GM18873 (cell line): ENCODE measurements around the gene SEC14L1.
"Not testable (repeated sequence)": the region's sequence is repeated elsewhere in the genome, so short reads cannot be mapped to it uniquely, and the experiment has no call there.

Experiments
- ATAC-seq: cut with Tn5 transposase; IDR thresholded peaks from one replicate; pipeline ENCODE4 v1.9.1; 2021; ENCODE audit warnings: mild to moderate bottlenecking, moderate library complexity, moderate number of reproducible peaks; ENCODE audit not compliant: unreplicated experiment, low FRiP score

Gene SEC14L1

GRCh38 chr17:77140878-77141767, at the start of gene SEC14L1:
Gene SEC14L1, plus strand, starts transcription at chr17:77140969. Its CDS starts 2,628 bp downstream, at chr17:77143597.
- peak; percentile 10 for ATAC-seq

- ATAC-seq, result no peak
Observed at GRCh38 chr17:77092025-77092424, 48.7 kb upstream of the SEC14L1 start.

- no peak for ATAC-seq
Observed at GRCh38 chr17:77095461-77095860, 45.3 kb upstream of the SEC14L1 start.

- no peak for ATAC-seq
Observed at GRCh38 chr17:77096570-77097214, 44.1 kb upstream of the SEC14L1 start.

DNA sequence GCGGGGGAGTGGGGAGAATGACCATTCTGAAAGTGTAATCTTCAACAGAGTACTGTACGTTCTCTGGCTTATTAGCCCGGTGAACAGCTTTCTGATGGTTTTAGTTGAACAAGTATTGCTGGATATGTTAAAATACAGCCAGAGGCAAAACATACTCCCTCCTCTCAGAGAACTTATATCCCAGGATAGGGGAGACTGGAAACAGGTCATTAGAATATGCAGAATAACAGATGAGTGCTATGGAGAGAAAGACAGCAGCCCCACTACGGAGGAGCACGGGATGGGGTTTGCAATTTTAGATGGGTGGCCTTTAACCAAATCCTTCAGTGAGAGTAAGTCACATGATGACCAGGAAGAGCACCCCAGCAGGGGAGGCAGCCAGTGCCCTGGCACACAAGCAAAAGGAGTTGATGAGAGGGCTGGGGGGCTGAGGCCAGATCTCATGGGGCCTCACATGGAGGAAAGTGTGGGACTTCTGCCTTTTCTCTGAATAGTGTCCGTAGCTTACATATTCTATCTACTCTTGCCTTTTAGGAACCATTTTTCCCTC, 43.1 kb upstream of the SEC14L1 start:
- ATAC-seq, result no peak

DNA sequence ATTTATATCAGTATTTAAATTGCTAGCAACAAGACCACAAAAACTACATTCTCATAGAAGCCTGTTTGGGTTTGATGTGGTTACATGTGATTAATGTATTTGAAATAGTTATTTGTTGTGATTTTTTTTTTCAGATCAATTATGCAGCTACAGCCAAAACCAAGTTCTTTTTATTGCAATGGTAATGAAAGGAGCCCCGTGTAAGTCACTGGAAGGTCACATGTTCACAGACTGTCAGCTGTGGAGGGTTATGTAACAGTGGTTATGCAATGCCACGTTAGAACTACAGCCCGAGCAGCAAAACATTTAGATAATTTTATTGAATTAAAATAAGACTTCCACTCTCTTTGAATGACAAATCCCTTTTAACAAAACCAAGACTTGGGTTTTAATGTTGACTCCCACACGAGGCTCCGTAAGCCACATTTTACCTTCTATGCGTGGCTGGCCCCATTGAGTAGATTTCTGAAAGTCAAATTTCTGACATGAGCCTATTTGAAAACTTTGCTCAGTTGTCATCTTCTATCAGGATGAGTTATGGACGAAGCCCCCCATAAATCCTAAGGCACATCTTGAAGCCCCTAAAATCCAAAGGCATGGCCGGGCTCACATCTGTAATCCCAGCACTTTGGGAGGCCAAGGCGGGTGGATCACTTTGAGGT, 41.8 kb upstream of the SEC14L1 start:
- no peak for ATAC-seq

- no peak for ATAC-seq
Observed at GRCh38 chr17:77099997-77100396, 40.8 kb upstream of the SEC14L1 start.

GRCh38 chr17:77101521-77102410, 39.0 kb upstream of the SEC14L1 start:
- no peak for ATAC-seq

- not testable (repeated sequence) for ATAC-seq
Observed at GRCh38 chr17:77102411-77103134, 38.2 kb upstream of the SEC14L1 start.

DNA sequence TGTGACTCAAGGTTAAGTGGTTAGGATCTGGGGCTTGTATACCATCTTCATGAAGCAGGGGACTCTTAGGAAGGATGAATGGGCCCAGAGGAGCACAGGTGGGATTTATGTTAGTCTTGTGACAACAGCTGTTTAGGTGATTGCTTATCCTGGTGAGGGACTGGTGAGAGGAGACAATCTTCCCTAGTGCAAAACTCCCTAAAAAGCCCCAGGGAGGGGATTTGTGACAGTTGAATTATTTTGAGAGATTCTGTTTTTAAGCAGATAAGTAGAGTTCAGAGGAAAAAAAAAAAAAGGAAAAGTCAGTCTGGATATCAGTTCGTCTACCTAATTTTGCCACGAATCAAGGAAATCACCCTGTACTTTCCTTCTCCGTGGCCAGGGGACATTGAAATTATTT, 35.1 kb upstream of the SEC14L1 start:
- ATAC-seq, result no peak

DNA sequence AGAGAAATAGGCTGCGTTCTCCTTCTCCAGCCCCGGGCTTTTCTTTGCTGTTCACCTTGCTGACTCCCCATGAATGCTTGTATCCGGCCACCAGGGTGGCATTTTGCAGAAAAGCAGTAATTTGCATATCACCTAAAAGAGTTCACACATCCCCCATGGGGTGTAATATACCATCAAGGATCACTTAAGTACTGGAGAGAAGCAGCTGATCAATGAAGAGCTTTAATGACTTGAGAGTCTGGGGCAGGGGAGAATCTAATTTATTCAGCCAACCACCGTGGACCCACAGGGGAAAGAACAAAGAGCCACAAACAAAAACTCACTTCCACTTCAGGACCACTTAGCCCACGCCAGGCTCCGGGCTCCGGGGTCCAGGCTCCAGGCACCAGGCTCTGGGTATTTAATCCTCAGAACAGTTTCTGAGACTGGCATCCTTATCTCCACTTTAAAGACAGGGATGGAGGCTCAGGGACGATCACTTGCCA, 33.9 kb upstream of the SEC14L1 start:
- peak; percentile 40 for ATAC-seq

DNA sequence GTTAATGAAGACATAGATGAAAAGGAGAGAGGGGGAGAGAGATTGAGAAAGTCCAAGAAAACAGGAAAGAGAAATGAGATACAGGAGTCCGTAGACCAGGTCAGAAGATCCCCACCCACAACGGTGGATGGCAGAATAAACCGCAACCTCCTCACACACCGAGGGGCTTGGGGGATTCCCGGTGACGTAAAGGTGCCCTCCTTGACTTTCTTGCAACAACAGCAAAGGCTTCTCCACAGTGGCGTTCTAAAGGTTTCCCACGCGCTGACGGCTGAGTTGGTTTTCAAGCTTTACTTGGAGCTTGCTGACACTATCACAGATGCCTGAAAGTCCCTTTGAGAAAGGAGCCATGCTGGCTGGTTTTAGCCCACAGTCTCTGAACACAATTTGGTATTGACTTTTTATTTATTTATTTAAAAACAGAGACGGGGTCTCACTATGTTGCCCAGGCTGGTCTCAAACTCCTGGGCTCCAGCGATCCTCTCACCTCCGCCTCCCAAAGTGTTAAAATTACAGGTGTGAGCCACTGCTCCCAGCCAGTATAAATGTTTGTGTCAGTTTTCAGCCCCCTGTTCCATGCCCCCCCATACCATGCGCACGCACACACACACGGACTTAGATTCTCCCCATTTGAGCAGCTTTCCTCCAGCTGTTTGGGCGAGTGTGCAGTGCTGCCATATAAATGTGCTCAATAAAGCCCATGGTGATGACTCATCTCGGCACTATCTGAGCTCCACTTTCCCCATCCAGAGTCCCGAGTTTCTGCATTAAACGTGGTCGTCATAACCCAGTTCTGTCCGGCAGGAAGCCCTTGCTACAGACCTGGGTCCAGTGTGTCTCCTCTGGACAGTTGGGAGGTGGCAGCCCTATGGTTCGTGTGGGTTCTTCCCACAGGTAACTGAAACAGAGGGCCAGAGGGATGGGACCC, 33.0 kb upstream of the SEC14L1 start:
- ATAC-seq, result peak; percentile 63

DNA sequence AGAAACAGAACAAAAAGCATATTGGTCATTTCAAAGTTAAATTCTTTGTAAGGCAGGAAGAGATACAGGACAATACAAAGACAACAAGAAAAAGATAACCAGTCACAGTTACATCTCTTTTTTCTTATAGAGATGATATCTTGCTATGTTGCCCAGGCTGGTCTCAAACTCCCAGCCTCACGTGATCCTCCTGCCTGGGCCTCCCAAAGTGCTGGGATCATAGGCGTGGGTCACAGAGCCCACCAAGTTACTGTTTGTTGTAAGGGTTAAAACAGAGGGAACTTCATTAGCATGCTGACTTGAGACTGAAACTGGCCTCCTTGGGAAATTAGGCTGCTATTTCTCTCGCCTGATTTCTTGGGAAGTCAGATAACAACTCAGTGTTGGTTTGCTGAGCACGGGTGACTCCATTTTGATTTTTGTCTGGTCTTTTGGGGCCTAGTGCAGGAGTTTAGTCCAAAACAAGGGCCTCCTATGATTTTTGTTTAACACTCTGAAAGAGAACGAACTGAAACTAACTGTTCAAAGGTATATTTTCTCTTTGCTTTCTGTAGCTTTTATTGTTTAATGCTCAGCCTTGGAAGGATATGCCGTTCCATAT, 31.5 kb upstream of the SEC14L1 start:
- no peak for ATAC-seq

DNA sequence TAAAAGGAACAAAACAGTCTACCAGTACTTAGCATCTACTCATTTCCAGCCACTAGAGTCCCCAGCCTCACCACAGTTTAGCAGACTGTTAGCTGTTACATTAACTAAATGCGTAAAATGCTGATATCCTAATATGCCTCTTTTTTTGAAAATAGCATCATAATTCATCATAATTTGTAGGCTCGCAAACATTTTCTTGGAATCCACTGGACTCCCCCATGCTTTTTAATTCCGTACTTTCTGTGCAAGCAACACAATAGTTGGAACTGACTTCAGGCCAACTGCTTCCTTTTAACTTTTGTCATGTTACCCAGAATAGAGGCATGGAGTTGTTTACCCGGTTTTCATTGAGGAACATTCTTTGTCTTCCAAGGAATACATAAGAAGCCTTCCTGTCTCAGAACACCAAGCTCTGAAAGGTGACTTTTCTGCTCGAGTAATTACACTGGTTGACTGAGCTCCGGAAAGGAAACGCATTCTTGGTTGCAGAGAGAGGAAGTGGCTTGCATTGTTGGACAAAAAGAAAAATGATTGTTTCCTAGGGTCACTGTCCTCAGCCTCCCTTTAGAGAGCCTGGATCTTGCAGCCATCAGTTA, 30.9 kb upstream of the SEC14L1 start:
- ATAC-seq, result no peak

DNA sequence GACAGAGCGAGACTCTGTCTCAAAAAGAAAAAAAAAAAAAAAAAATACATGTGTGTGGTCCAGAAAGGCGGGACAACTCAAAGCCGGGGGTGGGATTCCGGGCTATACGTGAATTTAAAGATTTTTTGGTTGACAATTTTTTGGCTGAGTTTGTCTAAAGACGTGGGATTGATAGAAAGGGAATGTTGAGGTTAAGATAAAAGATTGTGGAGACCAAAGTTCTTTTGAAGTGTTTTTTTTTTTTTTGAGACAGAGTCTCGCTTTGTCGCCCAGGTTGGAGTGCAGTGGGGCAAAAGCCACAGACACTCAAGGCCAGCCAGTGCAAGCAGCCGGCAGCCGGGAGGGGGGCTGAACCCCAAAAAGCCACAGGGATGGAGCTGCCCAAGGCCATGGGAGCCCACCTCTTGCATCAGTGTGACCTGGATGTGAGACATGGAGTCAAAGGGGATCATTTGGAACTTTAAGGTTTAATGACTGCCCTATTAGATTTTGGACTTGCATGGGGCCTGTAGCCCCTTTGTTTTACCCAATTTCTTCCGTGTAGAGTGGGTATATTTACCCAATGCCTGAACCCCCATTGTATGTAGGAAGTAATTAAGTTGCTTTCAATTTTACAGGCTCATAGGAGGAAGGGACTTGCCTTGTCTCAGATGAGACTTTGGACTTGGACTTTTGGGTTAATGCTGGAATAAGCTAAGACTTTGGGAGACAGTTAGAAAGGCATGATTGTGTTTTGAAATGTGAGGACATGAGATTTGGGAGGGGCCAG, 29.4 kb upstream of the SEC14L1 start:
- ATAC-seq, result not testable (repeated sequence)

- ATAC-seq, result no peak
Observed at GRCh38 chr17:77111934-77112296, 28.9 kb upstream of the SEC14L1 start.

DNA sequence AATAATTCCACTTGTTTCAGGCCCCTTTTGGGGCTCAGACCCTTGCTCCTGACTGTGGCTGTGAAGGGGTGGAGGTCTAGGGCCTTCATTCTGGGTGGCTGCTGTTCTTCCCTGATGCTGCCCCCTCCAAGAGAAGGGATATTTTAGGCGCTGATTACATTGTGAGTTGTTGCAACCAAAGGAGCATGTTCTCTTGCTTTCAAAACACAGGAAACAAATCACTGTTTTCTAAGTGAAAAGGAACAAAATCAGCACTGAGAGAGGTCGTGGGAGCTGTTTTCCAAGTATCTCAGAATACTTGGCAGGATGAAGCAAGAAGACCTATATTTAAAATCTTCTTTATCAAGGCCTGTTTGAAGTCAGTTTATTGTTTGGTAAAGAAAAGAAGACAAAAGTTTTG, 25.3 kb upstream of the SEC14L1 start:
- no peak for ATAC-seq
